RPMI8226 (cell line): ENCODE results near the gene DCAF10.
"Not testable (repeated sequence)": the region's sequence is repeated elsewhere in the genome, so short reads cannot be mapped to it uniquely, and the experiment has no call there.

Experiments used
- DNase-seq: peaks from one replicate; pipeline ENCODE4 v3.0.0-alpha.2; 2015

DCAF10 gene

DNA sequence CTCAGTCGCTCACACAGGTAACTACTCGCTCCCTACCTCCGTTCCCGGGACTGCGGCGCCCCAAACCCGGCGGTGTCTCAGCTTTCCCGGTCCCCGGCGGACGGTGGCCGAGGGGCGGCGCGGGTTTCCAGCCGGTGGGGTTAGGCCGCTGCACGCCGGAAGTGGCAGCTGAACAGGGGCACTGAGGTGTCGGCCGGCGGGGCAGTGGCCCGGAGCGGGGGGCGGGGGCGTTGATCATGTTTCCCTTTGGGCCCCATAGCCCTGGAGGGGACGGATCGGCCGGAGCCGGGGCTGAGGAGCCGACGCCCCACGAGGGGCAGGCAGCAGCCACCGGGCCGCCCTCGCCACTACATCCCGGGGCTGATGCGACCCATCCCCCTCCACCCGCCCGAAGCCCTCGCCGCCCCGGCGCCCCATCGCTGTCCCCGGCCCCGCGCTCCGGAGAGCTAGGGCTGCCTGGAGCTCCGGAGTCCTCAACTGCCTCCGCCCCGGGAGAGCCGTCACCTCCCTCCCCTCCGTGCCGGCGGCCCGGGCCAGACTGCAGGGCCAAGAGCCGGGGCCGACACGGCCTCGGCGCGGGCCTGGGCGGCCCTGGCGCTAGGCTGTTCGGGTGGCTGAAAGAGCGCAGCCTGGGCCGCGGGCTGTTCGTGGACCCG lies at the start of gene DCAF10:
Gene DCAF10, plus strand, starts transcription at position 167 of the 656 bp plus-strand sequence. Its CDS starts 70 bp downstream, at position 237.
- DNase-seq: peak; percentile 90

DNA sequence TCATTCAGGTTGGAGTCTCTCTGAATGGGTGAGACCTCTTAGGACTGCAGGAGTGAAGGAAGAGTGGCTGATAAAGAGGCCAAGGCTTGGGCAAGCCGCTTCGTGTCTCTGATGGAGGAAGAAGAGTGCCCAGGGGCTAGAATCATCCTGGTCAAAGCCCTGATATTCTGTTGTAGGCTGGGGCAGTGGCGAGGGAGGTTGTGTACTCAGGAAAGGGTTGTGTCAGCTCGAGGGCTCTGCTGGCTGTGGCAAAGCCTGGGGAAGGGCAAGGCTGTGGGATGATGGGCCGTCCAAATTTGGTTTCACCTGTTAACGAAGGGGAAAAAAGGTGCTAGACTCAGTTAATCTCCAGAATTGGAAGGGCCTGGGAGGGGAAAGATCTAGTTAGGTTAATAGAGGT lies 49.4 kb upstream of the DCAF10 start:
- DNase-seq: no peak

GRCh38 chr9:37751704-37752103 lies 48.9 kb upstream of the DCAF10 start:
- not testable (repeated sequence) for DNase-seq

DNA sequence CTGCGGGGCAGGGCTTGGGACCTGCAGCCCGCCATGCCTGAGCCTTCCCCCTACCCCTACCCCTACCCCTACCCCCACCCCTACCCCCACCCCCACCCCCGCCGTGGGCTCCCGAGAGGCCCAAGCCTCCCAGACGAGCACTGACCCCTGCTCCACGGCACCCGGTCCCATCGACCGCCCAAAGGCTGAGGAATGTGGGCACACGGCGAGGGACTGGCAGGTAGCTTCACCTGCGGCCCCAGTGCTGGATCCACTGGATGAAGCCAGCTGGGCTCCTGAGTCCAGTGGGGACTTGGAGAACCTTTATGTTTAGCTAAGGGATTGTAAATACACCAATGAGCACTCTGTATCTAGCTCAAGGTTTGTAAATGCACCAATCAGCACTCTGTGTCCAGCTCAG lies 48.5 kb upstream of the DCAF10 start:
- not testable (repeated sequence) for DNase-seq

DNA sequence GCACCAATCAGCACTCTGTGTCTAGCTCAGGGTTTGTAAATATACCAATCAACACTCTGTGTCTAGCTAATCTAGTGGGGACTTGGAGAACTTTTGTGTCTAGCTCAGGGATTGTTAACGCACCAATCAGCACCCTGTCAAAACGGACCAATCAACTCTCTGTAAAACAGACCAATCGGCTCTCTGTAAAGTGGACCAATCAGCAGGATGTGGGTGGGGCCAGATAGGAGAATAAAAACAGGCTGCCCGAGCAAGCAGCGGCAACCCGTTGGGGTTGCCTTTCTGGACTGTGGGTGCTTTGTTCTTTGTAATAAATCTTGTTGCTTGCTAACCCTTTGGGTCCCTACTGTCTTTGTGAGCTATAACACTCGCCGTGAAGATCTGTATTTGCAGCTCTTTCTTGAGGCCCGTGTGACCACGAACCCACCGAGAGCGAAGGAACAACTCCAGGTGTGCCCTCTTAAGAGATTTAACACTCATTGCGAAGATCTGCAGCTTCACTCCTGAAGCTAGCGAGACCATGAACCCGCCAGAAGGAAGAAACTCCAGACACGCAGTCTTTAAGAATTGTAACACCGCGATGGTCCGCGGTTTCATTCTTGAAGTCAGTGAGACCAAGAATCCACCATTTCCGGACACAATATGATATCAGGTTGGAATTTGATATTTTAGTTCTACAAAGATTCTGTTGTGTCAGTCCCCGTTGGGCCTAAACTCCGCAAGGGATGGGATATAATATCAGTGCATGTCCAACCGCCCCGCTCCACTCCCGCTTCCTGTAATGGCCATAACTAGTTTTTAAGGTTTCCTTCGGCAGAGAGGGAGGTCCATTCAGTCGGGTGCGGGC lies 47.7 kb upstream of the DCAF10 start:
- no peak for DNase-seq

DNA sequence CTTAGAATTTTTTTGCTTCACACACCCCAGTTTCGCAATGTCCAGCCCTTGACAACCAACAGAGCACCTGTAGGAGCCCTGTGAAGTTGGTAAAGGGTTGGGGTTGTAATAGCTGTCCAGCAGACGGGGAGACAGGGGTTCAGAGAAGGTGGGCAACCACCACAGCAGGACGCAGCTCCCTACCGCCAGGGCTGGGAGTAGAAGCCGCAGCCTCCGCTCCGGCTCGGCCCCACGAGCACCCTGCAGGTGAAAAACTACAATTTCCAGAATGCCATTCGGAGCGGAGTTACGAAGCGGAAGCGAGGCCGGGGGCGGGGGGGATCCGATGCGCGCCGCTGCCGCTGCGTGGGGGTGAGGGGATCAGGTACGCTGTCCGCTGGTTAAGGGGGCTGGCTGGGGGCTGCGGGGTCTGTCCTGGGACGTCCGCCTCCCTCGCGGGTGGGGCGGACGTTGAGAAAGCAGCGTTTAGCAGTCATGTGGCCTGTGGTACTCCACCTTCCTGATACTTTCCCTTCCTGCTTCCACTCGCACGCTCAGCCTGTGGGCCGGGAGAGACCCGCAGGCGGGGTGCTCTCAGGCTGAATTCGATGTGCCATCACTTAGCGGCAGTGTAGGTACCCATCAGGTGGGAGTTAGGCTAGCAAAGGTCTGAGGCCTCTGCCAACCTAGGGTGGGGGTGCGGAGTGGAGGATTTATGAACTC lies 47.0 kb upstream of the DCAF10 start, which contains the start of gene TRMT10B:
Gene TRMT10B, plus strand, starts transcription at position 317 of the 702 bp plus-strand sequence. CDS start 8,127 bp downstream, outside the sequence.
- DNase-seq: peak; percentile 79

DNA sequence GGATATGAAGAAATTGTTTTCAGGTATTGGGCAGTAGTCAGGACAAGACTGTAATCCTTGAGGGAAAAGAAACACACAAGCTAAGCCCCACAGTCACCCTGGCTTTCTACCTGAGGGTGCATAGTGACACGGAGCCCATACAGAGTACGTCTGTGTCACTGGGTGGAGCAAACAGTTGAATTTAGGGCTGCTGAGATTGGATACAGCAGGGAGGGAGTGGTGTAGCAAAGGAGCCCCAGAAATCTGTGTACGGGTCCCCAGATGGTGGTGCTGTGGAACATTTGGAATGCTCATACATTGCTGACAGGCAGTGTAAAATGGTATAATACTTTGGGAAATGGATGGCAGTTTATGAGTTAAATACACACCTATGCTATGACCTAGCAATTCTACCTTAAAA lies 41.9 kb upstream of the DCAF10 start:
- DNase-seq: no peak

- no peak for DNase-seq
Observed at GRCh38 chr9:37760416-37761161, 40.0 kb upstream of the DCAF10 start.

GRCh38 chr9:37761511-37761910 lies 39.1 kb upstream of the DCAF10 start:
- no peak for DNase-seq

GRCh38 chr9:37765263-37765662 lies 35.3 kb upstream of the DCAF10 start:
- DNase-seq: not testable (repeated sequence)

DNA sequence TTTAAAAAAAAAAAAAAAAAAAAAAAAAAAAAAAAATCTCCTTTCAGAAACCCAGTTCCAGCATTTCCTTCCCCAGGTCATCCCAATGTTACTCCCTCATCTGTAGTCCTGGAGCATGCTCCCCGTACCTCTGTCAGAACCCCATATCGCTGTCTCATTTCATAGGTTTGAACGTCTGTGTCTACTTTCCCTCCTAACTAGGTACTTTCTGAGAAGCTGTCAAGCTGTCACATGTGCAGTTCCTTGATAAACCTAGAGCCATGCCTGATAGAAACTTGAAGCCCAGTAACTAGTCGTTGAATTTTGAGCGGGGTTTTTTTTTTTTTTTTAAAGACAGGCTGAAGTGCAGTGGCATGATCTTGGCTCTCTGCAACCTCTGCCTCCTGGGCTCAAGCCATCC lies 31.3 kb upstream of the DCAF10 start:
- no peak for DNase-seq

- no peak for DNase-seq
Observed at GRCh38 chr9:37769995-37770394, 30.6 kb upstream of the DCAF10 start.

- no peak for DNase-seq
Observed at GRCh38 chr9:37775216-37775919, 25.2 kb upstream of the DCAF10 start.

- DNase-seq: no peak
Observed at GRCh38 chr9:37776328-37776727, 24.3 kb upstream of the DCAF10 start.

DNA sequence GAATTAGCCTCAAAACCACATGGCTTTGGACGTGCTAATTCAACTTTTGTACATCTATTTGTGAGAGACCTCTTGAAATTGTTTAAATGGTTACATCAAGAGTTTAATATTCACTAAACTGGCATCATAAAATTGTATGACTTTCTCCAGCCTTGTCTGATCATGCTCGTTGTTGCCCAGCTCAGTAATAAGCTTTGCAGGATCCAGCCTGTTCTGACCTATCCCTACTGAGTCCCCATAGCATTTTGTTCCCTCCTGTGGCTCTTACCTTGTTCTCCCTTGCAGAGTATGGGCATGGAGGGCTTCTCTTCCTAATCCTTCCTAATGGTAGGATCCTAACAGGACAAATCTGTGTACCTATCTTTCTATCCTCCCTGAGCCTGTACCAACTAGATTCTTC lies 22.1 kb upstream of the DCAF10 start:
- no peak for DNase-seq

DNA sequence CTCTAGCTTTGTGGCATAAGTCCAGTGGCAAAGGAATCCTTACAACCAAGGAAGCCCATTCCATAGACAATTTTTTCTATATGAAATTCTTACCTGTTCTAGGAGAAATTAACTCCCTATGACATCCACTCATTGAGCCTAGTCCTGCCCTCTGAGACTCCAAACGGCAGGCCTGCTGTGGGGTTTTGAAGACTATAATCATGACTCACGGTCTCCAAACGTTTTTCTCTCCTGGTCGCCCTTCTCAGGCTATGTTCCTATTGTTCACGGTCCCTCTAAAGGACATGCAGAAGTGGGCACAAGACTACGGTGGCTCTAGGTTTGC lies 16.3 kb upstream of the DCAF10 start:
- no peak for DNase-seq

- peak; percentile 95 for DNase-seq
Observed at GRCh38 chr9:37784616-37785483, 15.7 kb upstream of the DCAF10 start, which contains the start of gene EXOSC3. TSS of gene EXOSC3 (minus strand) at chr9:37785064. CDS start at chr9:37785044, 20 bp downstream.

DNA sequence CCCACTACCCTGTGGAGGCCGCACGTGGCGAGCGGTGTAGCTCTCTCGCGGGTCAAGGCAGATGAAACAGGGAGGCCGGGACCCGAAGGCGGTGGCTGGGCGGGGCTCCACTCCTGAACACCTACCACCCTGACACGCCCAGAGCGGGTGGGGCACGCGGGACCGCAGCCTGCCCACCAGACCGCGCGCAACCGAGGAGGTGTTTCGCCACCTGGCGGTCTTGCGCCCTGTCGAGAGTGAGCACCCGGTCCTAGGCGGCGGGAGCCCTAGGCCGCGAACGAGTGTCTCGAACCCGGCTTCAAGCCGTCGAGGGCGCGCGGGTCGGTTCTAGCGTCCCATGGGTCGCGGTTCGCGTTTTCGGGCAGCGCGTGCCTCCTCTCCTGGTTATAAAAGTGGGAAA lies 13.5 kb upstream of the DCAF10 start:
- DNase-seq: no peak

GRCh38 chr9:37788332-37788731 lies 12.3 kb upstream of the DCAF10 start:
- no peak for DNase-seq

DNA sequence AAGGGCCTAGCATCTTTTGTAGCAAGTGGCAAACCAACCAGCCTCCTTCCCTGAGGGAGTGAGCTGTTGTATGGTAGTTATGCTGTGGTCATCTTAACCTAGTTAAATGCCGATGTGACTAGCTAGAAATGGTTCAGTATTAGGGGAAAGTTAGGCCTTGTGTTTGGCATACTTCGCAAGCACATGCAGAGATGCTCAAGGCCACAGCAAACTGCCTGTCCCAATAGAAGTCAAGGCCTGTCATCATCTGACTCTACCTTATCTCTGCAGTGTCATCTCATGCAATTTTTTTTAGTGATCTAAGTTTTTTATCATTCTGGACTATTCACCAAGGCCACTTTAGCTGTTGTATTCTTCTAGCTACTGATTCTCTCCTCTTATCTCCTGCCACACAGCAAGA lies 10.5 kb upstream of the DCAF10 start:
- DNase-seq: no peak

DNA sequence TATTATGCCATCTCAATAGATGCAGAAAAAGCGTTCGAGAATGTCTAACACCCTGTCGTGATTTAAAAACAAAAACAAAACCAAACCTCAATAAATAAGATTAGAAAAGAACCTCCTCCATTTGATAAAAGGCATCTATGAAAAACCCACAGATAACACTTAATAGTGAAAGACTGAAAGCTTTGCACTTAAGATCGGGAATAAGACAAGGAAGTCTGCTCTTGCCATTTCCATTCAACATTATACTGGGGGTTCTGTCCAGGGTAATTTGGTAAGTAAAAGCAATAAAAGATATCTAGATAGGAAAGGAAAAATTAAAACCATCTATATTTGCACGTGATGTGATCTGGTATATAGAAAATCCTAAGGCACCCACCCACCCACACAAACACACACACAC lies 8.5 kb upstream of the DCAF10 start:
- no peak for DNase-seq
